HG03066 (cell line): ENCODE data around the gene PVALEF.
"Not testable (repeated sequence)": the region's sequence is repeated elsewhere in the genome, so short reads cannot be mapped to it uniquely, and the experiment has no call there.

Experiments used
- ATAC-seq: cut with Tn5 transposase; IDR thresholded peaks from one replicate; pipeline ENCODE4 v1.9.1; 2021; ENCODE audit warnings: low read depth; ENCODE audit not compliant: unreplicated experiment

The PVALEF gene

GRCh38 chr17:81143200-81143527, 22.1 kb upstream of the PVALEF start:
- no peak for ATAC-seq

DNA sequence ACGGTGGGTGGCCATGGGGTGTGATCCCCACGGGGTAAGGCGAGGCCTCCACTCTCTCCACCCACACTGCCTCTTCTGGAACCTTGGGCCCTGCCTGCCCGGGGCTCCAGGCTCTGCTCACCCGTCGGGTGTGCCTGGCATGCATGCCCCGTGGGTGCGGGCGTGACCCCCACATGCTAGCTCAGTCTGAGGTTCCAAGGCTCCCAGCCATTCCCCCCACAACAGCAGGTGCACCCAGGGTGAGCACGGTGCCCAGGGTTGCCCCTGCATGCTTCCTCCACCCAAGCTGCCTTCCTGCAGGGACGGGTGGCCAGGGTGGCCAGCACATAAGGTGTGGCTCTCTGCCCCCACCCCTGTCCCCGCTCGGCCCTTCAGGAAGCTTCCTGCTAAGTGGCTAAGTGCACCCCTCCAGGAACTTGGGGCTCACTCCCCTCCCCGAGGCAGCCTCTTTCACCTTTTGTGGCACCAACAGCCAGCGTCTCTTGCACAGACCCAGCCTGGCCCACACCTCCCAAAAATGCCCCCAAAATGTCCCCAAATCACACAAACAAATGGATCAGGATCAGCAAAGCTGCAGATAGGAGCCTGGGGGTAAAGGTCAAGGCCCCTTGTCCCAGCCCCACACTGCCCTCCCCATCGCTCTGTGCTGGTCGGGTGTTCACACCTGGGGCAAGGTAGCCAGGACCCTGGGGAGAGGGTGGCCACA, 21.4 kb upstream of the PVALEF start:
- ATAC-seq: no peak

GRCh38 chr17:81144423-81144781, 20.9 kb upstream of the PVALEF start:
- ATAC-seq: no peak

GRCh38 chr17:81146208-81146607, 19.1 kb upstream of the PVALEF start:
- ATAC-seq: not testable (repeated sequence)

GRCh38 chr17:81147701-81148100, 17.6 kb upstream of the PVALEF start:
- no peak for ATAC-seq

- ATAC-seq: no peak
These were observed 16.7 kb upstream of the PVALEF start for GRCh38 chr17:81148571-81148970.

DNA sequence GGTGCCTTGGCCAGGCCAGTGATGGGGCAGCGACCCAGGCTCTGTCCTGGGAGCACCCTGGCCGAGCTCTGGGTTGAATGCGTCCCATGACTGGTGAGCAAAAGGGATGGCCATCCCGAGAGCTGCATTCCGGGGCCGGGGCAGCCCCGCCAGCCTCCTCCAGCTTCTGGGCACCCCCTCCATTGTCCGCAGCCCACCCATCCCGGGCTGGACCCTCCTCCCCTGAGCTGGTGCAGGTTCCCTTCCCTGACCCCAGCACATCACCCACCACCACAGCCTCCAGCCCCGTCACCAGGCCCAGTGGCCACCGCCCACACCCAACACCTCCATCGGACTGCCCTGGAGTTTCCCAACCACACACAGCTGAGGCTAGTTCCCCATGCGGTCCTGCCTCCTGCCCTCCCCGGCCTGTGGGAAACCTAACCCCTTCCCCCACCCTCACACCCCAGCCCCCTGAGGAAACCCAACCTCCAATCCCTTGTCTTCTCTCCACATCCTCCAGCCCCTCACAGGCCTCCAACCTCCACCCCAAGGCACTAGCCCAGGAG, 16.2 kb upstream of the PVALEF start:
- ATAC-seq: no peak

DNA sequence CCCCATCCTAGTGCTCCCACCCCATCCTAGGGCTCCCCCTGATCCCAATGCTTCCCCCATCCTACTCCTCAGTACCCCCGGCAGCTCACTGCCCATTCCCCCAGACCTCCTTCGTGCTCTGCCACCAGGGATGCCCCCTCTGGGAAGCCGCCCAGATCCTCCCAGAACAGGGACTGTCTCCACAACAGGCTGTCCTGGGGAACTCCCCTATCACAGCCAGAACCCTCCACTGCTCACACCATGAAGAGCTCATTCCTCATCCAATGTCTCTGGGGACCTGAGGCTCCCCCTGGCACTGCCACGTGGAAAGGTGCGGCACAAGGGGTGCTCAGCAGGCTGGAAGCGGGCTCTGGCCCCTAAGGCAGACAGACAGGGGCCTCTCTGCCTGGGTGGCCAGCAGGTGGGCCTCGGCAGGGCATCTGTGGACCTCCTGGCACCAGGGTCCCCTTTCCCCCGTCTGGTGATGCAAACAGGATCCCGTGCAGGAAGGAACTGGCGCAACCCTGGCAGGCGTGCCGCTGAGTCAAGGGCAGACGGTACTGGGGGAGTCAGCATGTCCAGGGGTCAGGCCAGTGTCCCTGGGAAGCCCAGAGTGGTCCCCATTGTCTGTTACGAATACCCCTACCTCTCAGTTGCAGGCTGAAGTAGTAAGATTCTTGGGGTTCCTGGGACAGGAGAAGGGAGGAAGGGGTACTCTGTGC, 14.8 kb upstream of the PVALEF start:
- ATAC-seq: no peak

- ATAC-seq: no peak
These were observed 14.0 kb upstream of the PVALEF start for GRCh38 chr17:81151278-81151677.

DNA sequence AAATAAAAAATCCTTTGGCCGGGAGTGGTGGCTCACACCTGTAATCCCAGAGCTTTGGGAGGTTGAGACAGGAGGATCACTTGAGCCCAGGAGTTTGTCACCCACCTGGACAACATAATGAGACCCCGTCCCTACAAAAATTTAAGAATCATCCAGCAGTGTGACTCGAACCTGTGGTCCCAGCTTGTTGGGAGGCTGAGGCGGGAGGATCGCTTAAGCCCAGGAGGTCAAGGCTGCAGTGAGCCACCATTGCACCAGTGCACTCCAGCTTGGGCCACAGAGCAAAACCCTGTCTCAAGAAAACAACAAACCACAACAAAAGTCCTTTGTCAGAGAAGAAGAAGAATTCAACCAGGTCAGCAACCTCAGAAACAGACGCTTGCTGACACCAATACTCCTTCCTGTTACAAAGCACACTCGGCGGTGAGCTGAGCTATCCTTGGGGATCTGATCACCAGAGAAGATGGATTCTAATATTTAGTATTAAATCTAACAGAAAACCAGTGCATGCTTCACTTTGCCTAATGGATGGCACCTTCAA, 12.9 kb upstream of the PVALEF start:
- ATAC-seq: no peak

- ATAC-seq: no peak
These were observed 11.9 kb upstream of the PVALEF start for GRCh38 chr17:81153340-81153803.

- not testable (repeated sequence) for ATAC-seq
These were observed 11.3 kb upstream of the PVALEF start for GRCh38 chr17:81154016-81154415.

DNA sequence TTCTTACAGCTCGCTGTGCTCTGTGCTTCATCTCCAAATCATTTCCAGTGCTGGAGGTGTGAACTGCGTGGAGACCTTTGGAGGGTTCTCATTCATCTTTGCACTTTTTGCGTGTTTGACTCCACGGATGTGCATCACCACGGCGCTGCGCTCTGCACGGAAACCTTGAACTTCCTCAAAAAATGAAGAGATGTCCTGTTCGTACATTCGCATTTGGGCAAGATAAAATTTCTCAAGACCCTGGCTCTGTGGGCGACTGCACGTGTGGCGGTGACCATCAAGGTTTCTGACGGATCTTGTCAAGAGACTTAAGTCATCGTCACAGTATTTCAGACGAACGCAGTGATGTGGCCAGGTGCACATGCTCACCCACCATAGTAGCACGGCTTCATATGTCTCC, 10.3 kb upstream of the PVALEF start:
- ATAC-seq: no peak

- no peak for ATAC-seq
These were observed 8.2 kb upstream of the PVALEF start for GRCh38 chr17:81156866-81157805.

- no peak for ATAC-seq
These were observed 7.2 kb upstream of the PVALEF start for GRCh38 chr17:81157848-81158687.

GRCh38 chr17:81158688-81159590, 6.4 kb upstream of the PVALEF start:
- no peak for ATAC-seq

- no peak for ATAC-seq
These were observed 5.6 kb upstream of the PVALEF start for GRCh38 chr17:81159611-81160265.

DNA sequence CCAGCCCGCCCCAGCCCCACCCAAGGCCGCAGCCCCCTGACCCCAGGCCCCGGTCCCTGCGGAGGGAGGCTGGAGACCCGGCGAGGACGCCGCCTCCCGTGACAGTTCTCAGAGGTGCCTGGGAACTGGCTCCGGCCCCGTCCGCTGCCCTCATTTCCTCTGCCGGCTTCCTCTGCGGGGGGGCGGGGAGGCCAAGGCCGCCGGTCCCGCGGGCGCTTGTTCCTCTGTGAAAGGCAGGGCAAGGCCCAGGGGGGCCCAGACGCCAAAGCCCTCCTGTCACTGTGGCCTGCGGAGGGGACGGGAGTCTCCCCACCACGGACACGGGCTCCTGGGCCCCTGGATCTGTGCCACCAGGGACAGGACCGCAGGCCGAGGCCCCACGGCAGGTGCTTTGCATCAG, 5.0 kb upstream of the PVALEF start:
- ATAC-seq: no peak
